CD4-positive, alpha-beta T cell treated with Interleukin-21 for 1 hour (primary cell): ENCODE measurements around the gene EHMT1.
"Not testable (repeated sequence)": the region's sequence is repeated elsewhere in the genome, so short reads cannot be mapped to it uniquely, and the experiment has no call there.

Experiments used
- DNase-seq: peaks from one replicate; pipeline ENCODE4 v3.0.0-alpha.2; 2020

EHMT1 gene

DNA sequence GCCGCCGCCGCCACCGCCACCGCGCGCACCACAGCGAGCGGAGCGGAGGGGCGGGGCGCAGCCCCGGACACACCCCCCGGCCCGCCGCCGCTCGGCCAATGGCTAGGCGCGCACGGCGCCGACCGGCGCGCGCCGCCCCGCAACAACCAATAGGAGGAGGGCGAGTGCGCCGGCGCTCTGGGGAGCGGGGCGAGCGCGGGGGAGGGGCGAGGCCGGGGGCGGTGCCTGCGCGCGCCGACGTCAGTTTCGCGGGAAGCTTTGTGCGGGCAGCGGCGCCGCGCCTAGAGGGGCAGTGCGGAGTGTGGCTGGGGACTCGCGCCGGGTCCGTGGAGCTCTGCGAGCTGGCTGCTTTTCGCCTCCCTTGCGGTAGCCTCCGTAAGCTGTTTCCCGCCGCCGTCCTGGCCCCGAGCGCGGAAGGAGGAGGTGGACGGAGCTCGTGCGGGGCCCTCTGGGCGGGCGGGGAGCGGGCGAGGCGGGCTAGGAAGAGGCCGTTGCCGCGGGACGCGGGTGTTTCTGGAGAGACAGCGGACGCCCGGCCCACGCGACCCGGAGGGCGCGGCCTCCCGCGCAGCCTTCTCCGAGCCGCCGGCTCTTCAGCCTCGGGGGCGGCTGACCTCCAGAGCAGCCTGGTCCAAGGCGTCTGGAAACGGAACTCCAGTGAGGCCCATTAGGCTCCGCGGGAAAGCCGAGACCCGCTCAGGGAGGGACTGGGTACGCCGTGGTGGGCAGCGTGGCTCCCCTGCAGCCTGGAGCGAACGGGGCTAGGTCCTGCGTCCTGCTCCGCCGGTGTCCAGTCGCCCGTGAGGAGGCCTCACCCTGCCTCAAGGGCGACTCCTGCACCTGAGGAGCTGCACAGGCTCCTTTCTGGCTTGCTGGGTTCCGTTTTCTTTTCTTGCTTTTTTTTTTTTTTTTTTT lies 28.1 kb upstream of the EHMT1 start, which contains the start of gene ZMYND19:
ZMYND19 (minus strand) TSS at position 44 of the 915 bp plus-strand sequence. CDS start 249 bp downstream, outside the sequence.
- DNase-seq: peak; percentile 91

DNA sequence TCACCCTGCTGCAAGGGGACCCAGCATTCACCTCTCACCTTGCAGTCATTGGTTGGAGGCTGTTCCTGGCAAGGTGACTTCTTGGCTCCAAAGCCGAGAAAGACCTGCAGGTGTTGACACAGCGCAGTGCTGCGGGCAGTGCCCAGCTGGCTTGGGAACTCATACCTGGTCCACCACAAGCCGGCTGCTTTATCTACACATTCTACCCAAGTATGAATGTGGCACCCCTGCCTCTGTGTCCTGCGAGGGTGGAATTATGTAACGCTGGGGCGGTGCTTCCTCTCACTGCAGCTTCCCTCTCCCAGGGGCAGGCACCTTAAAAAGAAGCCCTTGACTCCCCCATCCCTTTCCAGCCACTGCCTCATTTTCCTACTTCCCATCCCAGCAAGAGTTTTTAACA lies 26.0 kb upstream of the EHMT1 start:
- no peak for DNase-seq

DNA sequence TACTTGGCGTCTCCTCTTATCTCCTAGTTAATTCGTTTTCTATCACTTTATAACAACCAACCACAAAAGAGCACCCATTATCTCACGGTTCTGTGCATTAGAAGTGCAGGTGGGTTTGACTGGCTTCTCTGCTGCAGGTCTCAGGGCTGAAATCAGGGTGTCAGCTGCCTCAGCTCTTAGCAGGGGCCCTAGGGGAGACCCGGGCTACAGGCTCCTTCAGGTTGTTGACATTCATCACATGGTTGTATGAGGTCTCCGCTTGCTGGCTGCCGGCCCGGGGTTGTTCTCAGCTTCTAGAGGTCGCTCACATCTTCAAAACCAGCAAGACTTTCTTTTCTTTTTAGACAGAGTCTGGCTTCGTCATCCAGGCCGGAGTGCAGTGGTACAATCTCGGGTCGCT lies 25.6 kb upstream of the EHMT1 start:
- DNase-seq: no peak

- DNase-seq: not testable (repeated sequence)
These were observed 22.2 kb upstream of the EHMT1 start for GRCh38 chr9:137596577-137596976.

DNA sequence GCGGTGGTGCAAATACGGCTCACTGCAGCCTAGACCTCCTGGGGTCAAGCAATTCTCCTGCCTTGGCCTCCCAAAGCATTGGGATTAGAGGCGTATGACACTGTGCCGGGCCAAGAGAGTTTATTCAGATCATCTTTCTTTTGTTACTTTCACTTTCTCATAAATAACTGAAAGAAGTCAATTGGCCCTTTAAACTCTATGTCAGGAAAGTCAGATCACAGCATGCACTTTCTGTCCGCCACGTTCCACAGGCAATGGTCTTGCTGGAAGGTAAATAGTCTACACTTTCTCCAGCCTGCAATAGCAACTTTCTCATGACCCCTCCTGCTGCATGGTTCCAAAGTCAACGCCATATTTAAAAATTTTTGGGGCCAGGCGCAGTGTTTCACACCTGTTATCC lies 19.9 kb upstream of the EHMT1 start:
- no peak for DNase-seq

DNA sequence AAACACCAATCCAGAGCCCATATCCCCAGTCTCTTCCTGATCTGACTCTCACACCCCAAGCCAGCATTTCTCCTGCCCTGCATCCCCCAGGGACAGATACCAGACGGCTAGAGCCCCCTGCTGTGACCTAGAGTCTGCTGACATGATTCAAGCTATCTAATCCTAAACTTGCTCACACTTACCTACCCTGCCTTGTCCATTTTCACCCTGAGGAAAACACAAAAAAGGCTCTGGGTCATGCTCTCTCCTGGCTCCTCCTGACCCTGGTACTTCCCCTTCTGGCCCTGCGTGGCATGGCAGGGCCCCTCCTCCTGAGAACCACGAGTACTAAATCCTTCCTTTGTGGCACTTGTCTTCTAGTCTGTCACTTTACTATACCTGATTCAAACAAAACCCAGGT lies 16.1 kb upstream of the EHMT1 start:
- no peak for DNase-seq

DNA sequence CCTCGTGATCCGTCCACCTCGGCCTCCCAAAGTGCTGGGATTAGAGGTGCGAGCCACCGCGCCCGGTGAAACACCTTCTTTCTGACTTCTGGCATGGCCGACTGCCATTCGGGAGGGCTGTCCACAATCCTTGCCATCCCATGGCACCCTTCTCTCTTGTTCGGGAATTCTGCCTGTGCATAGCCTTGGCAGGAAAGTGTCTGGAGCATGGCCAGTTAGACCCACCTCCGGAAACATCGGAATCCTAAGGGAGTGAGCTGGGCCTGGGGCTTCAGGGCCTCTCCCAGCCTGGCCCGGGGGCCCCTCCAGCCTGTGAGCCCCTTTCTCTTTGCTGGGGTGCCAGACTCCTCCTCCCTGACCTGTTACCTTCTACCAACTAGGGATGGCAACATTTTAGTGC lies 14.9 kb upstream of the EHMT1 start:
- no peak for DNase-seq

DNA sequence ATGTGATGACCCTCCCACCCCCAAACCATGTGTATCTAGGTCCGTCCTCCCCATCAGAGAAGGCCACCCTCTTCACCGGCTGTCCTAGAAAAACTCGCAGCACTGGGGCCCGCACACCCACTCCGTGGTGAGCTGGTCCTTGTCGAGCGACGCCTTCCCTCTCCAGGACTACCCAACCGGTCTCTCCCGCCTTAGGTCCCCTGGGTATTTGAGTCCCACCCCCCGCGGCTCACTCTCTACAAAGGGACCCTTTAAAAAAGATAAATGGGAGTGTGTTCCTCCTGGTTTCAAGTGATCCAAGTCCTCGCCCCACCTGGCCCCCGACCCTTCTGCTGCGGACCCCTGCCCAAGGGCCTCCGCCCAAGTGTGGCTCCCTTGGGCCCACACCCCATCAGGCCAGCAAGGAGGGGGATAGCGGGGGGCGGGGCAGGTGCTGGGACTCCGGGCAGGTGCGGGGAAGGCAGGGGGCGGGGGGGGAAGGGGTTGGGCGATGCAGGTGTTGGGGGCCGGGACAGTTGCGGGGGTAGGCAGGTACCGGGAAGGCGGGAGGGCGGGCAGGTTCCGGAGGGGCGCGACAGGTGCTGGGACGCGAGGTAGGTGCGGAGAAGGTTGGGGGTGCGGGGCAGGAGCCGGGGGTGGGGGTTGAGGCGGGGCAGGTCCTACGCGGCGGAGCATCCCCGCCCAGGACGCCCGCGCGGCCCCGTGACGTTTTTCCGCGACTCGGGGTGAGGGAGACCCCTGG lies 14.3 kb upstream of the EHMT1 start:
- DNase-seq: no peak

- peak; percentile 94 for DNase-seq
These were observed 13.4 kb upstream of the EHMT1 start, which contains the start of gene ARRDC1 for GRCh38 chr9:137605121-137606004. TSS of gene ARRDC1 (plus strand) at chr9:137605686. CDS start at chr9:137605718, 32 bp downstream.

DNA sequence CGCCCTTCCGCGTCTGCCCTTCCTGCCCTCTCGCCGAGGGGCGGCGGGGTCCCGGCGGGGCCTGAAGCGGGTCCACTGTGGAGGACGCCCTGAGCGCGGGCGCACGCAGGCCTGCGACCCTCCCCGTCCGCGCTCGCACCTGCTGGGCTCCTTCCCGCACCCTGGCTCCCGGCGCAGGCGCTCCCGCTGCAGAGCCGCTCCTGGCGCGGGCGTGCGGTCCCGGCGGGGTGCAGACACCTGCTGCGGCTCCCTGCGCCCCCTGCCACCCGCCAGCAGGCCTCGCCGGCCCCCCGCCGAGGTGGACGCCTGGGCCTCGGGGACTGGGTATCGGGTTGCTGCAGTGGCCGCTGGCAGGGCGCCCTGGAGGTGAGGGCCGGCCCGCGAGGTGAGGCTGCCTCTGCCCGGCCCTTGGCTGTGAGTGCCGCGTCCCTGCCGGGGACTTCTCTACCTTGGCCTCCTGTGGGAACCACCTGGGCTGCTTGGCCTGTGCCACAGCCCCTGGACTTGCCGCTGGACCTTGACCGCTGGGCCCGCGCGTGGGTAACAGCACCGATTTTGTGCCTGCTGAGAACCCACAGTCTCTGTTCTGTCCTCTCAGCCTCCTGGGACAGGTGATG lies 12.7 kb upstream of the EHMT1 start:
- no peak for DNase-seq

DNA sequence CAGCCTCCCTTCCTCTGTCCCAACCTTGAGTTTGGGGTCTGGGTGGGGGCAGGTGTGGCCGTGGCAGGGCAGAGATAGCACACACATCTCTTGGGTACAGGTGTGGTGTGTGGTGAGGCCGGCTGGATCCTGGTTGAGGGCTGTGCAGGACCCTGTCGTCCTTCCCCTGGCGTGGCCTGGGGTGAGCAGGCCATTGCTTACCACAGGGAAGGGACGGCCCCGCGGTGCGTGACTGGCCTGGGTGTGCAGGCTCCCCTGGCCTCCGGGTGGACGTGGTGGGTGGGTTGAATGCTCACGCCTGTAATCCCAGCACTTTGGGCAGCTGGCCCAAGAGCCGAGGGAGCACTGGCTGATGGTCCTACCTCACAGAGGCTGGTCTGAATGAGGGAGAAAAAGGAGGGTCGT lies 12.1 kb upstream of the EHMT1 start:
- no peak for DNase-seq

GRCh38 chr9:137607141-137607857 lies 11.5 kb upstream of the EHMT1 start:
- no peak for DNase-seq

DNA sequence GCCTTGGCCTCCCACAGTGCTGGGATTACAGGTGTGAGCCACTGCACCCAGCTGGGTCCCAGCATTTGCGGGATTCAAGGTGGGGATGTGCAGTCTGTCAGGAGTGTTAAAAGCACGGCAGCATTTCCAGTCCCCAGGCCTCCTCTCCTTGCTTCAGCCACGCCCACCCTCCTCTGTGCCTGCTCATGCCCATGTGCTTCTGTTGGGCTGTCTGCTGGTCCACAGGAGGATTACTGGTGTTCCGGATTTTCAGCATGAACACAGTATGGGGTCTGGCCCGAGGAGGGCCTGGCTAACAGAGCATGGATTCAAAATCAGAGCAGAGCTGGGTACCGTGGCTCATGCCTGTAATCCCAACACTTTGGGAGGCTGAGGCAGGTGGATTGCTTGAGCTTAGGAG lies 7.9 kb upstream of the EHMT1 start:
- no peak for DNase-seq

DNA sequence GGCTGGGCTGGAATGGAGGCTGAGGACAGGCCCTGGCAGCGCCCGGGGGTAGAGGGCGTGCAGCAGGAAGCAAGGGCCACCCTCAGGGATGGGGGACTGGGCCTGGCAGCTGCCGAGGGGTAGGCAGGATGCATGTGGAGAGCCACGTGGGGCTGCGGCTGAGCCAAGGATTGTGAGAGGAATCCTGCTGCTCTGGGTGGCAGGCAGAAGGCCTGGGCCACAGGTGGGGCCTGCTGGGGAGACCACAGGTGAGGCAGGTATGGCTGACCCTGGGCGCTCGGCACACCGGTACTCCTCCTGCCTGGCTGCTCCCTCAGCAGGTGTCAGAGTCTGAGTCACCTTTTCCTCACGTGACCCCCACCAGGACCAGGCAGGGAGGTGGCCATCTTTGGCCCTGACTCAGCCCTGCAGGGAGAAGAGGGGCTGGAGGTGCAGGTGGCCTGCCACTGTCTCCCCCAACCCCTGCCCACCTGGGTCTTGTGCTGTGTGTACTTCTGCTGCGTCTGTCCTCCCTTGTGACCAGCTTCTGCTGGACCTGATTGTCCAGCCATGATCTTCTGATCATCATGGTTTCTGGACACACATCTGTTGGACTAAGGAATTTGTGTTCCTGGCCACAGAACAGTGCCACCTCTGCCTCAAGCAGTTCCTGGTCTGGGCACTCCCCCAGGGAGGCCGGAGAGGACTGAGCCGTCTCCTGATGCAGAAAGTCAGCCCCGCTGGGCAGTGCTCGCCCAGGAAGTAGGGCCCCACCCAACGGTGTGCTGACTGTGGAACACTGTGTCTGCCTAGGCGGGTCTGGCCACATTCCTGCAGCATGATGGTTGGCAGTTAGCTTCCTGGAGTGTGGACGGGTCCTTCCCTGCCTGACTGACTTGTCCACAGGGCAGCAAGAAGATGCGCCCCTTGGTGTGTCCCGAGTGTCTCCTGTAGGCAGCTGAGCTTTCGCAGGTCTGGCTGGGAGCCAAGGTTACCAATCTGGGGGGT lies 6.9 kb upstream of the EHMT1 start:
- DNase-seq: no peak

DNA sequence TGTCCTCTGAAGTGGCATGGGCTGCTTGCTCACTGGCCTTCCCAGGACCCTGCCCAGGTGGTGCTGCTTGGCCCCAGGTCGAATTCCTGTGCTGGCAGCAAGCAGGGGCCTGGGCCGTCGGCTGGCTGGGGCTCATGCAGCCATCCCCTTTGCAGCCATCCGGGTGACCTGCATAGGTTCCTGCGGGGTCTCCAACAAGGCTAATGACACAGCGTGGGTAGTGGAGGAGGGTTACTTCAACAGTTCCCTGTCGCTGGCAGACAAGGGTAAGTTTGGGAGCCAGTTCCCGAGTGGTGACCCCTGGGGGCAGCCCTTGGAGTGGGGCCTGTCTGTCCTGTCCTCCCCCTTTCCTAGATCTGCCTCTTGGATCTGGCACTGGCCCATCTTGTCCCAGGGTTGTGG lies 6.1 kb upstream of the EHMT1 start:
- no peak for DNase-seq

GRCh38 chr9:137613259-137613658 lies 5.5 kb upstream of the EHMT1 start:
- no peak for DNase-seq

DNA sequence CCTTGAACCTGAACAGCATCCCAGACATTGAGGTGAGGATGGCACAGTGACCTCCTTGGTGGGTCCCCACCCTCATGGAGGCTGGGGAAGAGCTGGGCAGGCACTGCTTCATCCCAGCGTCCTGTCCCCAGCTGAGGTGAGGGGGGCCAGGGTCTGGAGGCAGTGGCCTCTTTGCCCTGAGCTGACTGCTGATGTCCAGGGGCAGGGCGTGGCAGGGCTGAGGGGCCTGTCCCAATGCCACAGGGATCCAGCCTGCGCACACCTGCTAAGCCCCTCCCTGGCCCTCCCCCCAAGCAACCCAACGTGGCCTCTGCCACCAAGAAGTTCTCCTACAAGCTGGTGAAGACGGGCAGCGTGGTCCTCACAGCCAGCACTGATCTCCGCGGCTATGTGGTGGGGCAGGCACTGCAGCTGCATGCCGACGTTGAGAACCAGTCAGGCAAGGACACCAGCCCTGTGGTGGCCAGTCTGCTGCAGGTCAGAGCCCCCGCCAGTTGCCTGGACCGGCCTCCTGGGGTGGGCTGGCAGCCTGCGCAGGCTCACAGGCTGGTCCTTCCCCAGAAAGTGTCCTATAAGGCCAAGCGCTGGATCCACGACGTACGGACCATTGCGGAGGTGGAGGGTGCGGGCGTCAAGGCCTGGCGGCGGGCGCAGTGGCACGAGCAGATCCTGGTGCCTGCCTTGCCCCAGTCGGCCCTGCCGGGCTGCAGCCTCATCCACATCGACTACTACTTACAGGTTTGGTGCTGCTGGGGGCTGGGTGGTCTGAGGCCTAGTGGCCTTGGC lies 4.9 kb upstream of the EHMT1 start:
- DNase-seq: no peak

GRCh38 chr9:137614631-137615386 lies 4.0 kb upstream of the EHMT1 start:
- DNase-seq: no peak

DNA sequence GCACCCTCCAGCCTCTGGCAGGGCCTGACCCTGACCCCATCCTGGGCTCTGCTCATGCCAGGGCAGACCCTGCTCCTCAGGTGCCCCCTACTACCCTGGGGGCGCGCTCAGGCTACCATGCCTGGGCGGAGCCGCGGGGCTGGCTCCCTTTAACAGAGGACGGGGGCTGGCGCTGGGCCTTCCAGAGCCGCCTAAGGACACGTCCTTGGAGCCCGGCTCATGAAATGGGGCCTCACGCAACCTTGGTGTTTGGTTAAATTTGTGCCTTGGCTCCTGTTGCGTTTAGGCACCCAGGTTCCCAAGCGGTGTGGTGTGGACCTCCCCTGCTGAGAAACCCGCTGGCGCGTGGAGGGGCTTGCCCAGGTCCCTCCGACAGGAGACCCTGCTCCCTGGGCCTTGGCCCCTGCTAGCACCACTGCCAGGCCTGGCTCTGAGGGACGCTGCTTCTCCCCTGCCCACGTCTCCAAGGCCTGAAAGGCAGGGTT lies 3.4 kb upstream of the EHMT1 start:
- no peak for DNase-seq
